Fibroblast of pulmonary artery (primary cell): ENCODE data around the gene RHEBL1.

ENCODE experiments used
- DNase-seq: peaks from one replicate; pipeline ENCODE4 v3.0.0-alpha.2; 2010; ENCODE audit warnings: low read depth
- H3K4me3 ChIP-seq: replicated peaks from 2 replicates; pipeline ENCODE4 v1.5.1; 2011; ENCODE audit warnings: low read depth, mild to moderate bottlenecking, control low read depth, low read length, moderate library complexity
- TF ChIP-seq, protein P1 (sequence below): IDR thresholded peaks from 2 replicates; pipeline ENCODE4 v1.5.1; 2011; ENCODE audit warnings: mild to moderate bottlenecking, control low read depth, low read length, inconsistent platforms; ENCODE audit errors: missing control alignments

The RHEBL1 gene

GRCh38 chr12:49093792-49094159 lies 24.0 kb upstream of the RHEBL1 start:
- DNase-seq, result no peak
- no peak overlapping the region for H3K4me3 ChIP-seq
- TF ChIP-seq, protein P1, sequence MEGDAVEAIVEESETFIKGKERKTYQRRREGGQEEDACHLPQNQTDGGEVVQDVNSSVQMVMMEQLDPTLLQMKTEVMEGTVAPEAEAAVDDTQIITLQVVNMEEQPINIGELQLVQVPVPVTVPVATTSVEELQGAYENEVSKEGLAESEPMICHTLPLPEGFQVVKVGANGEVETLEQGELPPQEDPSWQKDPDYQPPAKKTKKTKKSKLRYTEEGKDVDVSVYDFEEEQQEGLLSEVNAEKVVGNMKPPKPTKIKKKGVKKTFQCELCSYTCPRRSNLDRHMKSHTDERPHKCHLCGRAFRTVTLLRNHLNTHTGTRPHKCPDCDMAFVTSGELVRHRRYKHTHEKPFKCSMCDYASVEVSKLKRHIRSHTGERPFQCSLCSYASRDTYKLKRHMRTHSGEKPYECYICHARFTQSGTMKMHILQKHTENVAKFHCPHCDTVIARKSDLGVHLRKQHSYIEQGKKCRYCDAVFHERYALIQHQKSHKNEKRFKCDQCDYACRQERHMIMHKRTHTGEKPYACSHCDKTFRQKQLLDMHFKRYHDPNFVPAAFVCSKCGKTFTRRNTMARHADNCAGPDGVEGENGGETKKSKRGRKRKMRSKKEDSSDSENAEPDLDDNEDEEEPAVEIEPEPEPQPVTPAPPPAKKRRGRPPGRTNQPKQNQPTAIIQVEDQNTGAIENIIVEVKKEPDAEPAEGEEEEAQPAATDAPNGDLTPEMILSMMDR, result no peak

DNA sequence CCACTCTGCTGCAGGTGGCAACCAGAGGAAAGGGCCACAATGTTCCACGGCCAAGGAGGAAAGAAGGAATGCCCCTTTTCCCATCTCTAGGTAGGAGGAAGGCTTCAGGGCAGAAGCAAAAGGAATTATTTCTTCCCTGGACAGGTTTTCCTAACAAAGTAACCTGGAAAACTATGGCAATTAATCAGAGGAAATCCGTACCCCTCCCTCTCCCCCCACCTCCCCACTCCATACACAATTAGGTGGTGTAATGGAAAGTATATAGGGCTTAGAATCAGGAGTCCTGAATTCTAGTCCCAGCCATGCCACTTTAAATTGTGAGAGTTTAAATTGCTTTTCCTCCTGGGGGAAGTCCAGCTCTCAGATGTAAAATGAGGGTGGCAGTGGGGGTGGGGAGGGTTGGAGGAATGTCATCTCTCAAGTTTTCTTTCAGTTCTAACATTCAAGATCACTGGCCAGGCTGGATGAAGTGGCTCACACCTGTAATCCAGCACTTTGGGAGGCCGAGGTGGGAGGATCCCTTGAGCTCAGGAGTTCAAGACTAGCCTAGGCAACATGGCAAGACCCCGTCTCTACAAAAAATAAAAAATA lies 23.1 kb upstream of the RHEBL1 start:
- TF ChIP-seq, protein P1, result no peak
- DNase-seq, result no peak
- no peak overlapping the region for H3K4me3 ChIP-seq

- peak; percentile 53 for DNase-seq
- TF ChIP-seq, protein P1, result peak; percentile 57
- H3K4me3 ChIP-seq, result peak overlapping the region; percentile 39
These were observed 22.5 kb upstream of the RHEBL1 start for GRCh38 chr12:49092086-49092815.

DNA sequence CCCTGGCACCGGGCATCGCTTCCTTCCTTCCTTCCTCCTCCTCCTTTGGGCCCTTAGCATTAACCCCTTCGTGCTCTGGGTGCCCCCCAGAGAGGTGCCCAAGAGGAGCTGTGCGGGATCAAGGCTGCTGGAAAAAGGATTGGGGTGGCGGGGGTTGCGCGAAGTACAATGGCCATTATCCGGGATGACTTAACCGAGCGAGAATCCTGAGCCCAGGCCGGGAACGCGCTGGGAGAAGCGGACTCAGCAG lies 22.0 kb upstream of the RHEBL1 start:
- peak overlapping the region; percentile 39 for H3K4me3 ChIP-seq
- TF ChIP-seq, protein P1, result no peak
- no peak for DNase-seq

DNA sequence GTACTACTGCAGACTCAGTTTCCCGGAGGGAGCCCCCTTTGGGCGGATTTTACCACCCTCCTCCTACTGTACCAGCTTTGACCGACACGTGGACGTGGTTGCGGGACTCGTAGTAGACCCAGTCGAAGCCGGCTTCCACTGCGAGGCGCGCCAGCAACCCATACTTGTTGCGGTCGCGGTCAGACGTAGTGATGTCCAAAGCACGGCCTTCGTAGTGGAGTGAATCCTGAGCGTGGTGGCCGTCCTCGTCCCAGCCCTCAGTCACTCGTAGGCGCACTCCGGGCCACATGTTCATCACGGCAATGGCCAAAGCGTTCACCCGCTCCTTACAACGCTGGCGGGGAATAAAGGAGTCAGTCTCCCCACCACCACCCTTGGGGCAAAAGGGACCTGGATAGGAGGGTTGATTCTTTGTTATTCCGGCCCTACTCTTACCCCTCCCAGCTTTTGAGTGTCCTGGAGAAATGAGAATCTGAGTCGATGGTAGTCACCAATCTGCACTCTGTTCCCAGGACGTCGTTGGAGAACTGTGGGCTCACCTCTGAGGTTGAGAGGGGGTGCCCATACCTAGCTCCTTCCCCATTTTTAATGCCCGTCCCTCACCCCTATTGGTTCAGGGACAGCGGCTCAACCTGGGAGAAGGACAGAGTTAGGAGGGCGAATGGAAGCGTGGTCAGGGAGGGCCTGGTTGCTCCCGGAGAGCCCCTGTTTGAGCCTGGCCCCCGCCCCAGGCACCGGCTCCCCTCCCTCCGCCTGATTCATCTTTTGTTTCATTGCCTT lies 21.5 kb upstream of the RHEBL1 start:
- no peak for DNase-seq
- no peak overlapping the region for H3K4me3 ChIP-seq
- TF ChIP-seq, protein P1, result no peak

- peak overlapping the region; percentile 38 for H3K4me3 ChIP-seq
- peak; percentile 51 for DNase-seq
- TF ChIP-seq, protein P1, result peak; percentile 12
These were observed 20.3 kb upstream of the RHEBL1 start for GRCh38 chr12:49089821-49090773.
